ENCODE results near the gene TELO2.

The TELO2 gene

DNA sequence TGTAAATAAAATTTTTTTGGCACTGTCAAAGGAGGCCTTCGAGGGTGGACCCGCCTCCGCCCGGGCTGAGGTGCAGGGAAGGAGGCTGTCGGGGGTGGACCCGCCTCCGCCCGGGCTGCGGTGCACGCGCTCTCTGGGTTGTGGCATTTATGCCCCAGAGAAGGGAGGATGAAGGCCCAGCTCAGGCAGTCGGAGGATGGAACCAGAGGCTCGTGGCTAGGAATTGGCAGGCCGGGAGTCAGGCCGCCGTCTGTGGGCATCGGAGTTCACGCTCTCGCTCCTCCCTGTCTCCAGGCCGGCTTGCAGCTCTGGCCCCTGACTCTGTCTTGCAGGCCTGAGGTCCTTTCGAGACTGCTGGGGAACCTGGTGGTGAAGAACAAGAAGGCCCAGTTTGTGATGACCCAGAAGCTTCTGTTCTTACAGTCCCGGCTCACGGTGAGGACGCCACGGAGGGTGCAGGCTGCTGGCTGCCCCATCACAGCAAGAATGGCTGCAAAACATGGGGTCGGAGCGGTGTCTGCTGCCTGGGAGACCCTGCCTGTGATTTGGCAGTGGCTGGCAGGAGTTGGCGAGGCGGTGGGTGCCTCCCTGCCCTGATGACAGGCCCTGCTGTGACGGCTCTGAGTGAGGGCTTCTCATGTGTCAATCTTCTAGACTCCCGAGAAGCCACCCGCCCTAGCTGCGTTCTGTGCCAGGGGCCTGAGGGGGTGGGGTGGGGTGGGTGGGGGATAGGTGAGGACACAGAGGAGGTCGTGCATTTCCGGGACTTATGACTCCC is 5.9 kb downstream of the TELO2 start:
- DNase-seq (ENCODE audit: low read depth) = no peak

GRCh38 chr16:1499756-1500464 is 6.8 kb downstream of the TELO2 start:
- no peak for DNase-seq (ENCODE audit: low read depth)

DNA sequence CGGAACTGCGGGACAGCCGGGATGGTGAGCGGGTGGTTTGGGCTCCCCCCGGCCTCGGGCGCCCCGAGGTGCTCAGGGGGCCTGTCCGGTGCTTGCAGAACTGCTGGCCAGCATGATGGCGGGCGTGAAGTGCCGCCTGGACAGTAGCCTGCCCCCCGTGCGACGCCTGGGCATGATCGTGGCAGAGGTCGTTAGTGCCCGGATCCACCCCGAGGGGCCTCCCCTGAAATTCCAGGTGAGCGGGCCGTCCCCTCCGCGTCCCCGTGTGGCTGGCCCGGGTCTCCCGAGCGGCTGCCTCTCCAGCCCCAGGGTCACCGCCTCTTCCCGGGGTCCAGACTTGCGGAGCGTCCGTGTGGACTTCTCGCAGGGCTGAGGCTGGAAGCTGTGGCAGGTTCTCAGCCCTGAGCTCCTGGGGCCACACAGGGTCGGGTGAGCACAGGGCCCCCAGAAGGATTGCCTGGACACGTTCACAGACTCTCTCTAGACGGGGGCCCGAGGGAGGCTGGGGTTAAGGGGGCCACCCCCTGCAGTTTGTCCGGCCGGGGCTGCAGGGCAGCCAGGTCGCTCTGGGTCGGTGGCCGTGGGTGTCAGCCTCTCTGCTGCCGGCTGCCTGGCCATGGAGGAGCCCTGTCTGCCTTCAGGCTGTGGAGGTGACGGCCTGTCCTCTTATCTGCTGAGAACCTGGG is 7.4 kb downstream of the TELO2 start:
- no peak for DNase-seq (ENCODE audit: low read depth)

- DNase-seq (ENCODE audit: low read depth) = no peak
Observed at GRCh38 chr16:1501630-1502029, 8.5 kb downstream of the TELO2 start.

DNA sequence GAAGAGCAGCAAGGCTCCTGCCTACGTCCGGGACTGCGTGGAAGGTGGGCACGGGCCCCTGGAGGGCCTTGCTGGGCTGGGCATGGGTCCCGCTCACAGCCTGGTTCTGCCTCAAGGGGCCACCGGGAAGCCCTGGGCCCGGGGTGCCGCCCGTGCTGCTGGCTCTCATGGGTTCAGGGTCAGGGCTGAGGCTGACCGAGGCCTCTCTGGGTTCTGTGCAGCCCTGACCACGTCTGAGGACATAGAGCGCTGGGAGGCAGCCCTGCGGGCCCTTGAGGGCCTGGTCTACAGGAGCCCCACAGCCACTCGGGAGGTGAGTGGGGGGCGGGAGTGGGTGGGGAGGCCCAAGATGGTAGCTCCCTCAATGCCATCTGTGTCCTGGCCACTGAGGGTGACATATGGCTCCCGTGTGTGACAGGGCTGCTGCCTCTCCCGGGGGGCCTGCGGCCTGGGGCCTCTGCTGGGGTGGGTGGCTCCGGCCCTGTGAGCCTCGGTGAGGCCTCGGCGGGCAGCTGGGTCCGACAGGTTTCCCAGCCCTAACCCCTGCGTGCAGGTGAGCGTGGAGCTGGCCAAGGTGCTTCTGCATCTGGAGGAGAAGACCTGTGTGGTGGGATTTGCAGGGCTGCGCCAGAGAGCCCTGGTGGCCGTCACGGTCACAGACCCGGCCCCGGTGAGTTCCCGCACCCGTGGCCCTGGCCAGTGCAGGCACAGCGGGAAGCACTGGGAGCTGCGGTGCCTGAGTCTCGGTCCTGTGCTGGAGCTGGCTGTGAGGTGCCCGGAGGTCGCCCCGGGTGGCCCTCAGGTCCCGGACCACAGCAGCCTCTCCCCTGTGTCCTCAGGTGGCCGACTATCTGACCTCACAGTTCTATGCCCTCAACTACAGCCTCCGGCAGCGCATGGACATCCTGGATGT is 9.2 kb downstream of the TELO2 start:
- no peak for DNase-seq (ENCODE audit: low read depth)

- no peak for DNase-seq (ENCODE audit: low read depth)
Observed at GRCh38 chr16:1503110-1503955, 10.2 kb downstream of the TELO2 start.

DNA sequence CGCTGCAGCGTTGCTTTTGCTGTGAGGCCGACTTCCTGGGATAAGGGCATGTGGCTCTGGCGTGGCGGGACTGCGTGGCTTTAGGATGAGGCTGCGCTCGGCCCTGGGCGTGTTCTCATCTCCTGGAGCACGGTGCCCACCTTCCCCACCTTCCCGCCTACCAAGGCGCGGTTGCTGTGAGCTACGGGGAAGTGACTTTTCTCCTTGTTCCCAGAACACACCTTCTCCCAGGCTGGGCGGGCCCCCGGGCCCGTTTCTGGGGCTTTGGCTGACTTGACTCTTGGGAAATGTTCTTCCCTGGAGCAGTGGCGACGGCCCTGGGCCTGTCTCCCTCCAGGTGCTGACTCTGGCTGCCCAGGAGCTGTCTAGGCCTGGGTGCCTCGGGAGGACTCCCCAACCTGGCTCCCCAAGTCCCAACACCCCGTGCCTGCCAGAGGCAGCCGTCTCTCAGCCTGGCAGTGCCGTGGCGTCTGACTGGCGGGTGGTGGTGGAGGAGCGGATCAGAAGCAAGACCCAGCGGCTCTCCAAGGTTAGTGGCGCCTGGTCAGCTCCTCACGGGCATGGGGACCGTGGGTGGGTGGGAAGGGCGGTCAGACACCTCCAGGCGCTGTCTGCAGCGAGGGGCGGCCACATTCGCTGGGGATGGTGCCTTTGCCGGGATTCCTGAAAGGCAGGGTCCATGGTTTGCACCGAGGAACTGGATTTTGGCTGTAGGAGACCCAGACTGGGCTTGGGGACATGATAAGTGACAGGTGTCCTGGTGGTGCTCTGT is 12.1 kb downstream of the TELO2 start:
- DNase-seq (ENCODE audit: low read depth) = no peak

- DNase-seq (ENCODE audit: low read depth) = no peak
Observed at GRCh38 chr16:1505912-1506311, 12.8 kb downstream of the TELO2 start.

DNA sequence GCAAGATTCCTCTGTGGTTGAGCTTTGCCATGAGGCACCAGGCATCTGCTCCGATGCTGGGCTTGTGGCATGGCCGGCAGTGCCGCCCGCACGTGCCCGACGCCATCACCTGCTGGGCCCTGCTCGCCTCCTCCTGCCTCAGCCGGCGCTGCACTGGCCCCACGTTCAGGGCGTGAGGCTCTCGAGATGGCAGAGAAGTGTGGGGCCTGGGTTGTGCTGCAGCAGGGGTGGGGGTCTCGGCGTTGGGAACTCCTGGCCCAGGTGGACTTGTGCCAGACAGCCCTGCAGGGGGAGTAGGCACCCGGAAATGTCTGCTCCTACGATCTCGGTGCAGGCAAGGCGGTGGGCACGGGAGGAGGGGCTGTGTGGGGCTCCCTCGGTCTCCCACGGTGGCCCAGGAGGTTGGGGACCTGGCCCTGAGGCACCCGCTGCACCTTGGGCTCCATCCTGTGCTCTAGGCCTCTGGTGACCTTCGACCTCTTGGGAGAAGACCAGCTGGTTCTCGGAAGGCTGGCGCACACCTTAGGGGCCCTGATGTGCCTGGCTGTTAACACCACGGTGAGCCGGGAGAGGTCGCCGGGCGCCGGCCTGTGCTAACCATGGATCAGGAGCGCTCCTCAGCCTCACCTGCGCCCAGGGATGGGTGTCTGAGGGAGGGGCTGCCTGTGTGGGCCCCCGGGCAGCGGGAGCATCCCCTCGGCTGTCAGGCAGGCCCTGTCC is 13.5 kb downstream of the TELO2 start:
- no peak for DNase-seq (ENCODE audit: low read depth)

DNA sequence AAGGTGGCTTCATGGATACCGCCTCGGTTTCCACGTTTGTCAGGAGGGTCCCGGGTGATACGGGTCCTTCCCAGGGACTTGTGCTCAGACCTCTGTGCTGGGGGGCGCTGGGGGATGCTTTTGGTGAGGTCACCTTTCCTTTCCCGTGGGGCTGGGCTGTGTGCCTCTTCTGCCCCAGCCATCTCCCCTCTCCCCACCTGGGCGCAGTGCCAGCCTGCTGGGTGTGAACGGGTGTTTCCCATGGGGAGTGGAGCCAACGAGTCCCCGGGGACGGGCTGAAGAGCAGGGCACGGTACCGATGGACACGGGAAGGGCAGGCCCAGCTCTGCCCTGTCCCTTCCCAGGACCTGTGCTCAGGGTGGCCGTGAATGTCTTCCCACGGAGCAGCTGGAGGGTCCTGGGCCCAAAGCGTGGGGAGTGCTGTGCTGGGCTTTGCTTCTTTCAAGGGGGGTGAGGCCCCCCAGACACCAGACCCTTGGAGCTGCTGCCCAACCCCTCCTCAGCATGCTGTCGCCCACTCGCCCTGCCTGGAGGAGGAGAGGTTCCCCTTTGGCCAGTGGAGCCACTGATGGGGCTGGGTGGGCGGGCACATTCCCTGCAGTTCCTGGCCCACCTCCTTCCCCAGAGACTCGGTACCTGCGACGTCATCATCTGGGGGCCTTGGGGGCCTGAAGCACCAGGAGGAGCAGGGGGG is 15.5 kb downstream of the TELO2 start:
- DNase-seq (ENCODE audit: low read depth) = no peak

GRCh38 chr16:1509307-1510221 is 16.4 kb downstream of the TELO2 start:
- no peak for DNase-seq (ENCODE audit: low read depth)

DNA sequence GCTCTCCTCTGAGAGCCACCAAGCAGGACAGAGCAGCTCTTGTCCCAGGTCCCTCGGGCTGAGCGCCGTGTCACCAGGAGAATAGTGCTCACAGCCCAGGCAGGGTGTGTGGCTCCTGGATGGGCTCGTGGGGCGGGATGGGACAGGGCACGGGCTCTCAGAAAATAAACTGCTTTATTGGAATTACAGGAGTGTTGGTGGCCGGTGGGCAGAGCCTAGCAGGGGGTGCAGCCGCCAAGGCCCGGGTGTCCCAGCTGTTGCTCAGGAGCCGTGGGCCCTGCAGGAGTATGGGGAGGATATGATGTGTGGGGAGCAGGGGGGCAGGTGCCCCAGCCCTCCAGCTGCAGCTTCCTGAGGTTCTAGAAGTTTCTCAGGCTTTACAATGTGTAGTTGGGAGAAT is 17.1 kb downstream of the TELO2 start:
- DNase-seq (ENCODE audit: low read depth) = no peak

DNA sequence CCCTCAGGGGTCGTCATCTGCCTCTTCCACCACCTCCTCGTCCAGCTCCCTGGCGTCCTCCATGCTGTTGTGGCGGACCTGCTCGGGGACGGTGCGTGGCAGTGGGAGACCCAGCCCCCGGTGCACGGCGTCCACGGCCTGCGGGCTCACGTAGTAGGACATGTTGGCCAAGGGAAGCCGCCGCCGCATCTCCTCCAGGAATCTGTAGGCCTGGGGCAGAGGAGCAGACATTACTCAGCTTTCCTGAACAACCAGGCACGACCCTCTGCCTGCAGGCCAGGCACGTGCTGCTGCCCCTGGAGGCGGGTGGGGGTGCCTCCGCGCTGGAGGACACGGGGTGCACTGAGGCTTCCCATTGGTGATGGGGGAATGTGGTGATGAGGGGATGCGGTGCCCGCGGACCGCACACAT is 17.8 kb downstream of the TELO2 start:
- no peak for DNase-seq (ENCODE audit: low read depth)

DNA sequence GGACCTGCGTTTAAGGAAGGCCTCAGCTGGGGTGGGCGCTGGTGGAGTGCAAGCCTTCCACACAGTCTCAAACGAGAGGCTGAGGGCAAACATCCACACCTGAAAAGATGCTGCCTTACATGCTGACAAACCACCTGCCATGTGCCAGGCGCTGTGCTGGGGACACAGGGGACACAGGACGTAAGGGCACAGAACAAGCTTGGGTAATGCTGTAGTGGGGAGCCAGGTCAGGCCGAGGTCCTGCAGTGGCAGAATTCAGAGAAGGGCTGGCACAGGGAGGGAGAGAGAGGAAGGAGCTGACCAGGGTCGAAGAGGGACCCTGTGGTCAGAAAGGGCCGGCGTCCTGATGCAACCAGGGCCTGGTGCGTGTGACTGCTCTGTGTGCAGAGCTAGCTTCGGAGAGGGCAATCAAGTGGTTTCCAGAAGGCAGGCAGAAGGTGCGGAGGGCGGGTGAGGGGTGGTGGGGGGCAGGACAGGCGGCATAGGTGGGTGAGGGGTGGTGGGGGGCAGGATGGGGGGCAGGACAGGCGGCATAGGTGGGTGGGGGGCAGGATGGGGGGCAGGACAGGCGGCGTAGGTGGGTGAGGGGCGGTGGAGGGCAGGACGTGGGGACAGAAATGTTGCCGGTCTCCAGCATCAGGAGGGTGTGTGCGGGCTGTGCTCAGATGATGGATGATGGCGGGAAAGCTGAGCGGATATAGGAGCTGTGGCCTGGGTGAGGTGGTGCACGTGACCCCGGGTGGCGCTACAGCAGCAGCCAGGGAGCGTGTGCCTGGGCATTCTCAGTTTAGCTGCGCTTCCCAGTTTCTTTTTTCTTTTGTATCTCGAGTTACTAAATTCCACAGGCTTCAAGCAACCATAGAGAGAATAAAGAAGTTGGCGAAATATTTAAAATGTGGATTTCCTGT is 18.8 kb downstream of the TELO2 start:
- DNase-seq (ENCODE audit: low read depth) = no peak

GRCh38 chr16:1512774-1513173 is 19.6 kb downstream of the TELO2 start:
- DNase-seq (ENCODE audit: low read depth) = no peak

DNA sequence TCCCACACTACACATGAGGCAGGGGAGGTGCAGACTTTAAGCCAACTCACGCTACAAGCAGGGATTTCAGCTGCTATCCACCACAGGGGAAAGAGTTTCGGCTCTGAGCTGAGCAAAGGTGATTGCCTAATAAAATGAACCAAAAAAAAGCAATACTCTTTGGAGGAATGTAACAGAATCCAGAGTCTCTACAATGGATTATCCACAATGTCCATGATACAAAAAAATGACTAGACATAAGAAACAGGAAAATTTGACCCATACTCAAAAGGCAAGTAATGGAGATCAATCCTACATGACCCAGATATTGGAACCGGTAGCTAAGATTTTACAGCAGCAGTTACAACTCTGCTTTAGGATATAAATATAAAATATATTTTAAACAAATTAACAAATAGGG is 21.3 kb downstream of the TELO2 start:
- DNase-seq (ENCODE audit: low read depth) = no peak

GRCh38 chr16:1518626-1519135 is 25.5 kb downstream of the TELO2 start:
- no peak for DNase-seq (ENCODE audit: low read depth)
